Measurements from ENCODE around the gene DNAJC9.

Gene DNAJC9

DNA sequence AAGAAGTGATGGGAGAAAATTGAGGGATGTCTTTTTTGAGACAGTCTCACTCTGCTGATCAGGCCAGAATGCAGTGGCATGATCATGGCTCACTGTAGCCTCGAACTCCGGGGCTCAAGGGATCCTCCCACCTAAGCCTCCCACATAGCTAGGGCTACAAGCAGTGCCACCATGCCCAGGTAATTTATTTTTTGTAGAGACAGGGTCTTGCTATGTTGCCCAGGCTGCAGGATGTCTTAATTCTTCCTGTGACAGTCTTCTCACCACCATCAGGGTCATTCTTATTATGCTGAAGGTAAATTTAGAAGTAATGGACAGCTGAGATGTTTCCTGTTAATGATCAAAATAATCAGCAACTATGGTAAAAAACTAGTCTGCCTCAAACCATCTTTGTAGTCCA, 7.1 kb downstream of the DNAJC9 start:
- no peak for DNase-seq (ENCODE audit: low read depth, low spot score)

- no peak for DNase-seq (ENCODE audit: low read depth, low spot score)
Measured at GRCh38 chr10:73238990-73239566, 8.0 kb downstream of the DNAJC9 start.

DNA sequence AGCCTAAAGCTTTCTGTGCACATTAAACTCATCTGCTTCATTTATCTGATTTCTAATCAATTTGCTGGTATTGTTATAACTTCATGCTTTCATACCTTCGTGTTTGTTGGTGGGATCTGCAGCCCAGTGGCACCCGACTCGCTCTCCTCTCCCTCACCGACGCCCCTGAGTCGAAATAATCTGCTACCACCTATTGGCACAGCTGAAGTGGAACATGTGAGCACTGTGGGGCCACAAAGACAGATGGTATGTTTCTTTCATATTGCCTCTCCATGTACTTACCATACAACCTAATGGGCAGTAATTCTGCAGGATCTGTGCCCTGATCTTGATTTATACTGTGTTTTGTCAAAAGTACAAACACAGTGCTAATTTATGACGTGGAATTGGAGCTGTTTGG, 12.4 kb downstream of the DNAJC9 start:
- DNase-seq (ENCODE audit: low read depth, low spot score) = no peak

DNA sequence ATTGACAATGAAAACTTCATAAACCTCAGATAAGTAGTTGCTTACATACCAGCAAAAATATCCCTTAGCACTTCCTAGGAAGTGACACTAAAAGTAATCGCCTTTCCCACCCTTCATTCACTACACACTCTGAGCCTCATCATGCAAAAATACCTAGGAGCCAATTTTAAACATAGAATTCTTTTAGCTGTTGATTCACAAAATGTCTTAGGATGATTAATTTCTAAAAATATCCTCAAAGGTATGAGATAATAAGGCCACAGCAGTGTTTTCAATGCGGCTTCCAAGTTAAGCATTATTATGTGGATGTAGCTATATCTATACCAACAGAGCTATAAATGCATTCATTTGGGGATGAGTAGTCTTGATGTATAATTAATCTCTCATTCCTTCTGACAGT, 13.2 kb downstream of the DNAJC9 start:
- DNase-seq (ENCODE audit: low read depth, low spot score) = no peak

- DNase-seq (ENCODE audit: low read depth, low spot score) = no peak
Measured at GRCh38 chr10:73232887-73233286, 14.2 kb downstream of the DNAJC9 start.

DNA sequence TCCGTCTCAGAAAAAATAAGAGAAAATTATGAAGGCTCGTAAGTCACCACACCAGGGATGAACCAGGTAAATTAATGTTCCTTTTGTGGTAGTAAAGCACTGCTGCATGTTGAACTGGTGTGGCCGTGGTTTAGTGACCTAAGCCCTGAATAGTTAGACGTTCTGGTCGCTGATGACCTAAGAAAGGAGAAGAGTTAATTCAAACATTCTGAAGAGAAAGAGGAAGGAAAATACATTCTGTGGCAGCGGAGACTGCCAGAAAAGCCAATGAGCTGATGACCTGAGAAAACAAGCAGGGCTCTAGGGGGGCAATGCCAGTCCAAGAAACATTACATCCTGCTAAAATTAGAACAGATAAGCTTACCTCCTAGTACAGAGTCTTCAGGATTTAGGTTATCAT, 17.5 kb downstream of the DNAJC9 start:
- DNase-seq (ENCODE audit: low read depth, low spot score) = no peak

DNA sequence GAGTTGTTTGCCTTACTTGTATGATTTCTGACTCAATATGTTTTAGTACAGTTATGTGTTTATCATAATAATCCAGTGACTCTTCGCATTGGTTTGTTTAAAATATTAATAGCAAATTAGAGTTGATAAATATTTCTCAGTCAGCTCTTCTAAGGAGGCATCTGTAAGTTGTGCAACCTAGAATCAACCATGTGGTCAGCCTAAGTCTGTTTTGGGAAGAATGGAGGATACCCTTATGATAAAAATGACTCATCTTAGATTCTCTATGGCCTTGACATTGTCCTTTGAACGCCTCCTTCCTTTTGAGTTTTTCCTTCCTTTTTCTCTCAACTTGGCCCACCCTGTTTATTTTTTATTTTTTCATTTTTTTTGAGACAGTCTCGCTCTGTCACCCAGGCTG, 18.8 kb downstream of the DNAJC9 start:
- DNase-seq (ENCODE audit: low read depth, low spot score) = no peak

- DNase-seq (ENCODE audit: low read depth, low spot score) = no peak
Measured at GRCh38 chr10:73226663-73227062, 20.4 kb downstream of the DNAJC9 start.

DNA sequence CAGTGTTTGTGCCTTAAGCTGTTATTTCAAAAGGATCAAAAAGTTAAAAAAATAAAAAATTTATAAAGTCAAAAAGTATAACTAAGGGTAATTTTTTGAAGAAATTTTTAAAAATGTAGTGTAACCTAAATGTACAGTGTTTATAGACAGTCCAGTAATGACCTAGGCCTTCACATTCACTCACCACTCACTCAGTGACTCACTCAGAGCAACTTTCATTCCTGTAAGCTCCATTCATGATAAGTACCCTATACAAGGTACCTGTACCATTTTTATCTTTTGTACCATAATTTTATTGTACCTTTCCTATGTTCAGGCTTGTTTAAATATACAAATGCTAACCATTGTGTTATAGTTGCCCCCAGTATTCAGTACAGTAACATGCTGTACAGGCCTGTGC, 21.5 kb downstream of the DNAJC9 start:
- no peak for DNase-seq (ENCODE audit: low read depth, low spot score)

- no peak for DNase-seq (ENCODE audit: low read depth, low spot score)
Measured at GRCh38 chr10:73220989-73221388, 26.1 kb downstream of the DNAJC9 start.

GRCh38 chr10:73219384-73219783, 27.7 kb downstream of the DNAJC9 start:
- DNase-seq (ENCODE audit: low read depth, low spot score) = no peak

- DNase-seq (ENCODE audit: low read depth, low spot score) = no peak
Measured at GRCh38 chr10:73218431-73219191, 28.4 kb downstream of the DNAJC9 start.

- no peak for DNase-seq (ENCODE audit: low read depth, low spot score)
Measured at GRCh38 chr10:73217628-73218027, 29.4 kb downstream of the DNAJC9 start.

DNA sequence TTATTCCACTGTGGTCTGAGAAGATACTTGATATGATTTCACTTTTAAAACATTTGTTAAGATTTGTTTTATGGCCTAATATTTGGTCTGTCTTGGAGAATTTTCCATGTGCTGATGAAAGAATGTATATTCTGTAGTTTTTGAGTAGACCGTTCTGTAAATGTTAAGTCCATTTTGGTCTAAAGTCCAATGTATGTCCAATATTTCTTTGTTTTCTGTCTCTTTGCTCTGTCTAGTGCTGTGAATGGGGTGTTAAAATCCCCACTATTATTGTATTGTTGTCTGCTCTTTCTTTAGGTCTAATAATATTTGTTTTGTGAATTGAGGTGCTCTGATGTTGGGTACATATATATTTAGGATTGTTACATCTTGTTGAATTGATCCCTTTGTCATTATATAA, 31.3 kb downstream of the DNAJC9 start:
- no peak for DNase-seq (ENCODE audit: low read depth, low spot score)

GRCh38 chr10:73211106-73211811, 35.8 kb downstream of the DNAJC9 start:
- DNase-seq (ENCODE audit: low read depth, low spot score) = no peak

- DNase-seq (ENCODE audit: low read depth, low spot score) = no peak
Measured at GRCh38 chr10:73210395-73211105, 36.5 kb downstream of the DNAJC9 start.

- DNase-seq (ENCODE audit: low read depth, low spot score) = no peak
Measured at GRCh38 chr10:73209705-73210104, 37.4 kb downstream of the DNAJC9 start.

DNA sequence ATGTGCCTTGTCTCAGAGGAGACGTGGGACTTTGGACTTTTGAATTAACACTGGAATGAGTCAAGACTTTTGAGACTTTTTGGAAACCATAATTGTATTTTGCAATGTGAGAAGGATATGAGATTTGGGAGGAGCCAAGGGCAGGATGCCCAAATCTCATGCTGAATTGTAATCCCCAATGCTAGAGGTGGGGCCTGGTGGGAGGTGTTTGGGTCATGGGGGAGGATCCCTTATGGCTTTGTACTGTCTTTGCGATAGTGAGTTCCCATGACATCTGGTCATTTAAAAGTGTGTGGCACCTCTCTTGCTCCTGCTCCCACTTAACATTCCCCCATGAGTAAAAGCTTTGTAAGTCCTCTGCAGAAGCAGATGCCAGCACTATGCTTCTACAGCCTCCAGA, 39.2 kb downstream of the DNAJC9 start:
- DNase-seq (ENCODE audit: low read depth, low spot score) = no peak

DNA sequence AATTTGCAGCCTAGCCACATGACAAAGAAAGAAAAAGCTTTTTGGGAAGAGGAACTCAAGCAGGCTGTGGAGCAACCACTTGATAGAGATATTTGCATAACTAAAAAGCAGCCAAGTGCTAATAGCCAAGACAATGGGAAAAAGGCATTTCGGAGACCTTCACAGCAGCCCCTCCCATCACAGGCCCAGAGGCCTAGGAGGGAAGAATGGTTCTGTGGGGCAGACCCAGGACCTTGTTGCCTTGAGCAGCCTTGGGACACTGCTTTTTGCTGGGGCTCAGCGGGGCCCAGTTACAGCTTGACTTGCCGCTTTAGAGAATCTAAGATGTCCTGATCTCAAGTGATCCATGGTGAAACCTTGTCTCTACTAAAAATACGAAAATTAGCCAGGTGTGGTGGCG, 40.7 kb downstream of the DNAJC9 start:
- no peak for DNase-seq (ENCODE audit: low read depth, low spot score)

DNA sequence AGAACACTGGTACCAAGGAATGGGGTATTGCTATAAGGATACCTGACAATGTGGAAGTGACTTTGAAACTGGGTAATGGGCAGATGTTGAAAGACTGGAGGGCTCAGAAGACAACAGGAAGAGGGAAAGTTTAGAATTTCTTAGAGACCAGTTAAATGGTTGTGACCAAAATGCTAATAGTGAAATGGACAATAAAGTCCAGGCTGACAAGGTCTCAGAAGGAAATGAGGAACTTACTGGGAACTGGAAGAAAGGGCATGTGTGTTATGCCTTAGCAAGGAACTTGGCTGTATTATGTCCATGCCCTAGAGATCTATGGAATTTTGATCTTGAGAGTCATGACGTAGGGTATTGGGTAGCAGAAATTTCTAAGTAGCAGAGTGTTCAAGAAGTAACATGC, 41.2 kb downstream of the DNAJC9 start:
- DNase-seq (ENCODE audit: low read depth, low spot score) = no peak

- no peak for DNase-seq (ENCODE audit: low read depth, low spot score)
Measured at GRCh38 chr10:73205081-73205480, 42.0 kb downstream of the DNAJC9 start.
